Lower lobe of right lung (tissue), 2 donors: ENCODE results near the gene COL4A2. TPM values are rescaled to one million over a fixed set of nuclear protein-coding genes. Genes with fewer than 3 reads are reported as not detected.

Experiments used
- ATAC-seq, 2 donors: fragments of 200-7000 bp; cut with Tn5 transposase; one replicate each; pipeline ENCODE4 v1.9.1; 2020 to 2022; ENCODE audit warnings: mild to moderate bottlenecking in 2 of 2, moderate library complexity in 2 of 2
- DNase-seq: peaks from one replicate; pipeline ENCODE4 v3.0.0-alpha.2; 2020
- H3K27ac ChIP-seq: fragments of 200-600 bp; one replicate; pipeline ENCODE4 v1.8.0; 2022
- H3K27me3 ChIP-seq: fragments of 200-600 bp; one replicate; pipeline ENCODE4 v1.8.0; 2022; ENCODE audit warnings: low read depth
- H3K36me3 ChIP-seq: fragments of 200-600 bp; one replicate; pipeline ENCODE4 v1.8.0; 2022; ENCODE audit warnings: mild to moderate bottlenecking
- H3K4me1 ChIP-seq: fragments of 200-600 bp; one replicate; pipeline ENCODE4 v1.8.0; 2022
- H3K4me3 ChIP-seq: fragments of 200-600 bp; one replicate; pipeline ENCODE4 v1.8.0; 2022; ENCODE audit warnings: mild to moderate bottlenecking
- H3K9me3 ChIP-seq: fragments of 200-600 bp; one replicate; pipeline ENCODE4 v1.8.0; 2022
- CTCF ChIP-seq: fragments of 200-600 bp; IDR thresholded peaks from one replicate; pipeline ENCODE4 v1.8.0; 2022; ENCODE audit warnings: antibody characterized with exemption, mild to moderate bottlenecking
- intact Hi-C: fragments of 100-400 bp; cut with DNase I; formaldehyde crosslinking; loops from one replicate; pipeline ENCODE4 v1.11.0; 2022
- total RNA-seq: library from RNA; stranded (reverse); fragmentation: NEBNext Ultra II Directional; extraction: Animal tissue kit (Norgen Biotek cat#: 25700); gene quantifications from one replicate; pipeline ENCODE4 v1.2.1, GENCODE V29; 2021
- donor health status: DM: no; HTN: yes; CAD: no; lungs with severe emphysema.

The COL4A2 gene
- total RNA-seq, 1 donor from 2014 or later, result 185 TPM

DNA sequence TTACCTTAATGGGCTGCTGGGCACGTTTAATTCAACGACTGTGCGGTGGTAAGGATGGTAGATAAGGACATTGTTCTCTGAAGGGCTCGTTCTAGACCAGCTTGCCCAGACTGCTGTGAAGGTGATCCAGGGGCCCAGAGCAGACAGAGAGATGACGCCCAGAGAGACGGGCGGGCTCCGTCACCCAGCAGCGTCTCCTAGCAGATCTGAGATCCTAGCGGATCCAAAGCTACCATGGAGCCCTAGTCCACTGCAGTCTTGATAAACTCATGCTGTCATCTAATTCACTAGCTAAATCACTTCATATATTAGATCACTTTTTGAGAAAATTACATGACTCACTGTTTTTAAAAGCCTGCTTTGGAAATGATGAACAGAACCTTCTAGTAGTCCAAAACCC is 21.5 kb downstream of the COL4A2 start:
- no peaks in the 10 kb centered on the region for H3K9me3 ChIP-seq
- peaks cover 3% of the 10 kb centered on the region for H3K36me3 ChIP-seq
- no peak overlapping the region for H3K27ac ChIP-seq
- peaks cover 39% of the 10 kb centered on the region for H3K4me1 ChIP-seq
- no peak for ATAC-seq
- TF ChIP-seq CTCF, result no peak
- no peak for DNase-seq
- no peaks in the 10 kb centered on the region for H3K27me3 ChIP-seq
- no peak overlapping the region for H3K4me3 ChIP-seq
- intact Hi-C loops, result no loop called here

DNA sequence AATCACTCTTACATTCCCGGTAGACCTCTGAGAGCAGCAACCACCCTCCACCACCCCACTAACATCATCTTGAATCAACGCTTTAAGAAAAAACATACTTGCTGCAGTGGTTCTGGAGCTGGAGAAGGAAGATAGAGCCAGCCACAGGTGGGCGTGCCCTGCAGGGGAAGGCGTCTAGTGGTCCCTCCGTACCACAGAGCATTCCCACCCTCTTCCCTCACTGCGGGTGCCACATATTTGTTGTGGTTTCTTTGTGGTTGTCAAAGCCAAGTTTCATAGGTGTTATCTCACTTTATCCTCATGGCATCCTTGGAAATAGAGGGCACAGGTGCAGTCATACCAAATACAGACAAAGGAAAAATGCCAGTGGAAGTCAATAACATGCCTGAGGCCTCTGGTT is 22.2 kb downstream of the COL4A2 start:
- TF ChIP-seq CTCF, result no peak
- ATAC-seq (no peak), DNase-seq (no peak)
- intact Hi-C loops, result no loop called here
- Histone ChIP-seq H3K27me3 (no peaks in the 10 kb centered on the region), H3K27ac (no peak overlapping the region), H3K9me3 (no peaks in the 10 kb centered on the region), H3K4me1 (peaks cover 32% of the 10 kb centered on the region), H3K36me3 (peaks cover 3% of the 10 kb centered on the region), H3K4me3 (no peak overlapping the region)

GRCh38 chr13:110329798-110330461 is 22.8 kb downstream of the COL4A2 start:
- no peaks in the 10 kb centered on the region for H3K9me3 ChIP-seq
- H3K27ac ChIP-seq, result peak overlapping the region; percentile 53
- no peak overlapping the region for H3K4me3 ChIP-seq
- peaks cover 26% of the 10 kb centered on the region for H3K4me1 ChIP-seq
- no peak for DNase-seq
- H3K36me3 ChIP-seq, result peaks cover 3% of the 10 kb centered on the region
- intact Hi-C loops, result no loop called here
- no peak for ATAC-seq
- H3K27me3 ChIP-seq, result no peaks in the 10 kb centered on the region
- no peak for TF ChIP-seq CTCF

DNA sequence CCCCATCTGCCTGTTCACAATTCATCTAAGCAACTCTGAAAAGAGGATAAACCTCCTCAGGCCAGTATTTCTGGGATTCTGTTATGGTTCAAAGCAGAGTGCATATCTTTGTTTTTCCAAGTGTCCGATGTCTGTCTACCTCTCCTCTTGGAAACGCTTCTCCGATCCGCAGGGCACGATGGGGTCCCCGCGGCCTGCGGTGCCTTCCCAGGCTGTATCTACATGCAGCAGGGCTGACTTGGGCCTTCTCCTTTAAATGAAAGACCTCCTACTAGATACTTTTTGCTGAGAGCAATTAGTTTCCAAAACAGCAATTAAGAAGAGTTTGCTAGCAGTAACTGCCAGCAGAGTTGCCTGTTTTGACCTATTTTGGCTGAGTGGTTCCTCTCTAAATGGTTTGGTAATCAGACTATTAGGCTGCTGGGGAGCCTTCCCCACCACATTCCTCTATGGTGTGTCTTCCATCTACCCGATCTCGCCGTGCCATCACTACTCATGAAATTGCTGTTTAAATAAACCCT is 23.5 kb downstream of the COL4A2 start:
- Histone ChIP-seq H3K4me1 (peaks cover 19% of the 10 kb centered on the region), H3K4me3 (no peak overlapping the region), H3K9me3 (no peaks in the 10 kb centered on the region), H3K27ac (peak overlapping the region; percentile 53), H3K27me3 (no peaks in the 10 kb centered on the region), H3K36me3 (peaks cover 3% of the 10 kb centered on the region)
- intact Hi-C loops, result no loop called here
- no peak for TF ChIP-seq CTCF
- DNase-seq, result no peak
- no peak for ATAC-seq

- Histone ChIP-seq H3K9me3 (no peaks in the 10 kb centered on the region), H3K27me3 (no peaks in the 10 kb centered on the region), H3K4me1 (peaks cover 16% of the 10 kb centered on the region), H3K27ac (no peak overlapping the region), H3K4me3 (no peak overlapping the region), H3K36me3 (peaks cover 3% of the 10 kb centered on the region)
- DNase-seq, result no peak
- peak; percentile 22 for ATAC-seq
- no peak for TF ChIP-seq CTCF
- intact Hi-C loops, result no loop called here
Observed at GRCh38 chr13:110331362-110331761, 24.3 kb downstream of the COL4A2 start.
